ENCODE results near the gene PIP5K1B. TPM values are rescaled to one million over a fixed set of nuclear protein-coding genes. Genes with fewer than 3 reads are reported as not detected.

Gene PIP5K1B
- total RNA-seq, 1 experiment from 2014 or later = 2.5 TPM

- H3K56ac ChIP-seq (ENCODE audit: insufficient read length, low read depth, low read length) = no peak overlapping the region
- no peak overlapping the region for H3K9ac ChIP-seq (ENCODE audit: extremely low read depth, insufficient read length, low read length)
- no peak overlapping the region for H2BK120ac ChIP-seq (ENCODE audit: low read depth, low read length, poor library complexity, severe bottlenecking)
- H3K79me2 ChIP-seq (ENCODE audit: insufficient read depth, low read length) = no peaks in the 10 kb centered on the region
- no peak overlapping the region for H4K8ac ChIP-seq (replicated peaks; ENCODE audit: insufficient read length, low read depth, low read length)
- H2BK20ac ChIP-seq (ENCODE audit: low read depth, low read length, poor library complexity, severe bottlenecking) = no peak overlapping the region
- H3K9me3 ChIP-seq (ENCODE audit: control insufficient read depth, low read depth, low read length) = no peaks in the 10 kb centered on the region
- no peak overlapping the region for H3T11ph ChIP-seq (ENCODE audit: low read length)
- no peak overlapping the region for H2BK15ac ChIP-seq (ENCODE audit: low read depth, low read length)
- no peak overlapping the region for H3K23ac ChIP-seq (ENCODE audit: insufficient read length, low read depth, low read length)
- Mint-ChIP-seq H3K27me3 (ENCODE audit: low read depth) (no peaks in the 10 kb centered on the region; the same call in 1 of the 2 replicates), H3K4me1 (peaks cover 0 to 6% of the 10 kb centered on the region in 2 experiments; a peak in 1 of 4 replicates), H3K9me3 (no peaks in the 10 kb centered on the region), H3K36me3 (ENCODE audit: insufficient read depth in 1 of 3, low read depth in 3 of 3) (no peaks in the 10 kb centered on the region; a peak in 1 of 7 replicates), H3K27ac (no peak overlapping the region; a peak in 1 of 7 replicates), H3K4me3 (no peak overlapping the region)
- H3K4me2 ChIP-seq (ENCODE audit: insufficient read depth, insufficient read length, low read length) = no peak overlapping the region
- H4K5ac ChIP-seq (ENCODE audit: insufficient read length, low read depth, low read length) = no peak overlapping the region
- no peak for TF ChIP-seq CTCF (conservative IDR thresholded peaks at IDR 0.05)
- H3K27ac ChIP-seq (ENCODE audit: insufficient read length, low read depth, low read length) = no peak overlapping the region
- no peak overlapping the region for H2AFZ ChIP-seq (ENCODE audit: low read length)
- no peak overlapping the region for H2BK5ac ChIP-seq (ENCODE audit: insufficient read length, low read length)
- no peak overlapping the region for H3K14ac ChIP-seq (ENCODE audit: insufficient read depth, low read length)
- H3K79me1 ChIP-seq (ENCODE audit: insufficient read depth, low read depth, low read length, poor library complexity, severe bottlenecking) = peaks cover 2% of the 10 kb centered on the region
- no peaks in the 10 kb centered on the region for H3K27me3 ChIP-seq (ENCODE audit: insufficient read depth, low read length)
- H4K20me1 ChIP-seq (ENCODE audit: control insufficient read depth, insufficient read depth, insufficient read length) = no peaks in the 10 kb centered on the region
- WGBS (ENCODE audit: extremely low coverage, insufficient read length, low lambda C conversion rate) = no CpG with 5 or more reads among the region's 3 CpGs
- H3K23me2 ChIP-seq (ENCODE audit: insufficient read length, low read depth, low read length, poor library complexity, severe bottlenecking) = no peaks in the 10 kb centered on the region
- no peaks in the 10 kb centered on the region; the same call in 1 of the 2 replicates for H3K4me1 ChIP-seq (ENCODE audit: insufficient read depth, low read length)
- H2BK12ac ChIP-seq (ENCODE audit: insufficient read length, low read depth, low read length) = no peak overlapping the region
- no peak overlapping the region for H2AK5ac ChIP-seq (ENCODE audit: insufficient read length, low read length)
- no peak for DNase-seq
- no peak overlapping the region for H3K18ac ChIP-seq (ENCODE audit: insufficient read length, low read depth, low read length)
- no peak overlapping the region for H3K4ac ChIP-seq (ENCODE audit: low read depth, low read length)
- H4K91ac ChIP-seq (ENCODE audit: insufficient read length, low read depth, low read length) = no peak overlapping the region
Observed at GRCh38 chr9:68791169-68791568, 86.1 kb downstream of the PIP5K1B start.
